ENCODE data around the gene SPTLC3. TPM values are rescaled to one million over a fixed set of nuclear protein-coding genes. Genes with fewer than 3 reads are reported as not detected.

SPTLC3 gene
- total RNA-seq, 1 experiment from 2014 or later = 0.03 TPM

DNA sequence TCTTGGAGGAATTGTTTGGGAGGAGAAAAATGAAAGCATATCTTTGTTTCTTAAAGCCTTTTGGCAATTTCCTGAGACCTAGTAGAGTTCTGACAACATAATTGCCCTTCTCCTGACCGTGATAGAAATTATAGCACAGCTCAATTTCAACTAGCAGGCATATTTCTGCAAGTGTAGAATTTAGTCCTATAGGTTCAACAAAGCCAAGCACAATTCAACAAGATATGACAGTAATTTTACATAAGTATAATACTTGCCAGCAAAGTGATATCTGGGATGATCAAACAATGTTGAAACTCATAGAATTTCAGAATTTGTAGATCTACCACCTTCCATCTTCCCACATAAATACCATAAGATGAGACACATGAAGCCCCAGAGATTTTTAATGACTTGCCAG is 73.1 kb downstream of the SPTLC3 start:
- POLR2A ChIA-PET = no interaction called here
- intact Hi-C loops (cut with micrococcal nuclease; ENCODE audit: unreplicated experiment) (no loop called here), in situ Hi-C loops (cut with HindIII; ENCODE audit: low pct_unique_long_range_greater_than_20kb, low sequenced_read_pairs) (no loop called here)
- Histone ChIP-seq H3K36me3 (ENCODE audit: control insufficient read depth, insufficient read depth, low read length) (no peaks in the 10 kb centered on the region), H3K4me3 (ENCODE audit: low read depth in 2 of 2, low read length in 2 of 2) (no peak overlapping the region), H3K27ac (ENCODE audit: low read length) (no peak overlapping the region), H3K9me3 (ENCODE audit: control insufficient read depth, insufficient read depth, low read depth, low read length) (no peaks in the 10 kb centered on the region), H3K27me3 (ENCODE audit: control insufficient read depth, insufficient read depth, low read length) (no peaks in the 10 kb centered on the region), H3K4me1 (ENCODE audit: control insufficient read depth, insufficient read depth, low read length) (no peaks in the 10 kb centered on the region)
- CTCF ChIA-PET = interaction anchor here (0.6 kb wide), 1 partner anchor 38 kb away, joined by 3 read pairs; no protein-coding TSS in a partner anchor
- no peak for ATAC-seq
- TF ChIP-seq, protein P1, sequence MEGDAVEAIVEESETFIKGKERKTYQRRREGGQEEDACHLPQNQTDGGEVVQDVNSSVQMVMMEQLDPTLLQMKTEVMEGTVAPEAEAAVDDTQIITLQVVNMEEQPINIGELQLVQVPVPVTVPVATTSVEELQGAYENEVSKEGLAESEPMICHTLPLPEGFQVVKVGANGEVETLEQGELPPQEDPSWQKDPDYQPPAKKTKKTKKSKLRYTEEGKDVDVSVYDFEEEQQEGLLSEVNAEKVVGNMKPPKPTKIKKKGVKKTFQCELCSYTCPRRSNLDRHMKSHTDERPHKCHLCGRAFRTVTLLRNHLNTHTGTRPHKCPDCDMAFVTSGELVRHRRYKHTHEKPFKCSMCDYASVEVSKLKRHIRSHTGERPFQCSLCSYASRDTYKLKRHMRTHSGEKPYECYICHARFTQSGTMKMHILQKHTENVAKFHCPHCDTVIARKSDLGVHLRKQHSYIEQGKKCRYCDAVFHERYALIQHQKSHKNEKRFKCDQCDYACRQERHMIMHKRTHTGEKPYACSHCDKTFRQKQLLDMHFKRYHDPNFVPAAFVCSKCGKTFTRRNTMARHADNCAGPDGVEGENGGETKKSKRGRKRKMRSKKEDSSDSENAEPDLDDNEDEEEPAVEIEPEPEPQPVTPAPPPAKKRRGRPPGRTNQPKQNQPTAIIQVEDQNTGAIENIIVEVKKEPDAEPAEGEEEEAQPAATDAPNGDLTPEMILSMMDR (IDR thresholded peaks at IDR 0.05) = no peak
- TF ChIP-seq, protein P2, sequence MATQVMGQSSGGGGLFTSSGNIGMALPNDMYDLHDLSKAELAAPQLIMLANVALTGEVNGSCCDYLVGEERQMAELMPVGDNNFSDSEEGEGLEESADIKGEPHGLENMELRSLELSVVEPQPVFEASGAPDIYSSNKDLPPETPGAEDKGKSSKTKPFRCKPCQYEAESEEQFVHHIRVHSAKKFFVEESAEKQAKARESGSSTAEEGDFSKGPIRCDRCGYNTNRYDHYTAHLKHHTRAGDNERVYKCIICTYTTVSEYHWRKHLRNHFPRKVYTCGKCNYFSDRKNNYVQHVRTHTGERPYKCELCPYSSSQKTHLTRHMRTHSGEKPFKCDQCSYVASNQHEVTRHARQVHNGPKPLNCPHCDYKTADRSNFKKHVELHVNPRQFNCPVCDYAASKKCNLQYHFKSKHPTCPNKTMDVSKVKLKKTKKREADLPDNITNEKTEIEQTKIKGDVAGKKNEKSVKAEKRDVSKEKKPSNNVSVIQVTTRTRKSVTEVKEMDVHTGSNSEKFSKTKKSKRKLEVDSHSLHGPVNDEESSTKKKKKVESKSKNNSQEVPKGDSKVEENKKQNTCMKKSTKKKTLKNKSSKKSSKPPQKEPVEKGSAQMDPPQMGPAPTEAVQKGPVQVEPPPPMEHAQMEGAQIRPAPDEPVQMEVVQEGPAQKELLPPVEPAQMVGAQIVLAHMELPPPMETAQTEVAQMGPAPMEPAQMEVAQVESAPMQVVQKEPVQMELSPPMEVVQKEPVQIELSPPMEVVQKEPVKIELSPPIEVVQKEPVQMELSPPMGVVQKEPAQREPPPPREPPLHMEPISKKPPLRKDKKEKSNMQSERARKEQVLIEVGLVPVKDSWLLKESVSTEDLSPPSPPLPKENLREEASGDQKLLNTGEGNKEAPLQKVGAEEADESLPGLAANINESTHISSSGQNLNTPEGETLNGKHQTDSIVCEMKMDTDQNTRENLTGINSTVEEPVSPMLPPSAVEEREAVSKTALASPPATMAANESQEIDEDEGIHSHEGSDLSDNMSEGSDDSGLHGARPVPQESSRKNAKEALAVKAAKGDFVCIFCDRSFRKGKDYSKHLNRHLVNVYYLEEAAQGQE (IDR thresholded peaks at IDR 0.05; ENCODE audit: insufficient read depth in 1 of 2, low read depth in 2 of 2, low read length in 1 of 2) = no peak
- no peak for TF ChIP-seq SIN3A (IDR thresholded peaks at IDR 0.05; ENCODE audit: borderline replicate concordance, insufficient read depth, low read depth, low read length)
- no peak for TF ChIP-seq POLR2AphosphoS5 (IDR thresholded peaks at IDR 0.05; ENCODE audit: low read depth, low read length)
- TF ChIP-seq TCF7L2 (IDR thresholded peaks at IDR 0.05; ENCODE audit: low read depth, low read length) = no peak
- no TSS peak for BruUV-seq (replicated peaks)
- no peak for DNase-seq (ENCODE audit: low read depth, low spot score)

DNA sequence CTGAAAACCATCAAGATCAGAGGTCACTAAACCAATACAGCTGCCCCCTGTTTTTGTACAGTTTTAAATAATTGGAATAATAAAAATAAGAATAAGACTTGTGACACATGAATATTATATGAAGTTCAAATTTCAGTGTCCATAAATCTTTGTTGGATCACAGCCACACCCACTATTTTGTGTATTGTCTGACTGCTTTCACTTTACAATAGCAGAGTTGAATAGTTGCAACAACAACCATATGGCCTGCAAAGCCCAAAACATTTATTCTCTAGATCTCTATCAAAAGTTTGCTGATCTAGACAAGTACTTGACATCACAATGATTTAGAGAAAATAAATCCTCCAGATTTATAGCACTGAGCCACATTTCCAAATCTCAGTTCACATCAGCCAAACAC is 73.6 kb downstream of the SPTLC3 start:
- H3K27ac ChIP-seq (ENCODE audit: low read length) = no peak overlapping the region
- in situ Hi-C loops (cut with HindIII; ENCODE audit: low pct_unique_long_range_greater_than_20kb, low sequenced_read_pairs) (no loop called here), intact Hi-C loops (cut with micrococcal nuclease; ENCODE audit: unreplicated experiment) (no loop called here)
- DNase-seq (ENCODE audit: low read depth, low spot score) (no peak), ATAC-seq (no peak)
- POLR2A ChIA-PET = no interaction called here
- TF ChIP-seq SIN3A (IDR thresholded peaks at IDR 0.05; ENCODE audit: borderline replicate concordance, insufficient read depth, low read depth, low read length) (no peak), POLR2AphosphoS5 (IDR thresholded peaks at IDR 0.05; ENCODE audit: low read depth, low read length) (no peak), TCF7L2 (IDR thresholded peaks at IDR 0.05; ENCODE audit: low read depth, low read length) (no peak)
- TF ChIP-seq, protein P2 (IDR thresholded peaks at IDR 0.05; ENCODE audit: insufficient read depth in 1 of 2, low read depth in 2 of 2, low read length in 1 of 2) = no peak
- TF ChIP-seq, protein P1 (IDR thresholded peaks at IDR 0.05) = no peak
- no peaks in the 10 kb centered on the region for H3K9me3 ChIP-seq (ENCODE audit: control insufficient read depth, insufficient read depth, low read depth, low read length)
- no peaks in the 10 kb centered on the region for H3K36me3 ChIP-seq (ENCODE audit: control insufficient read depth, insufficient read depth, low read length)
- H3K27me3 ChIP-seq (ENCODE audit: control insufficient read depth, insufficient read depth, low read length) = no peaks in the 10 kb centered on the region
- H3K4me3 ChIP-seq (ENCODE audit: low read depth in 2 of 2, low read length in 2 of 2) = no peak overlapping the region
- H3K4me1 ChIP-seq (ENCODE audit: control insufficient read depth, insufficient read depth, low read length) = no peaks in the 10 kb centered on the region
- no TSS peak for BruUV-seq (replicated peaks)
- CTCF ChIA-PET = no interaction called here
